AG04449 (cell line): Measurements from ENCODE around the gene RPP25.

Source experiments
- CTCF ChIA-PET: fragments of 350-600 bp; formaldehyde crosslinking; extraction: SDS; loops from one replicate; lab custom pipeline; 2021; ENCODE audit warnings: antibody characterized with exemption; lab: Yijun Ruan, JAX
- POLR2A ChIA-PET: fragments of 400-600, 350-600 bp; formaldehyde crosslinking; extraction: SDS; loops from one replicate; lab custom pipeline; 2020; ENCODE audit warnings: antibody characterized with exemption, inconsistent platforms; lab: Yijun Ruan, JAX
- DNase-seq: peaks from one replicate; pipeline ENCODE4 v3.0.0-alpha.2; 2010; ENCODE audit warnings: low read depth, low spot score
- H3K4me3 ChIP-seq: 2 replicates; pipeline ENCODE4 v1.5.1; 2011; ENCODE audit warnings: low read depth, mild to moderate bottlenecking, control low read depth, low read length
- TF ChIP-seq, protein P1 (sequence below): IDR thresholded peaks from one replicate; pipeline ENCODE4 v1.5.1; 2011; ENCODE audit warnings: mild to moderate bottlenecking, moderate library complexity, low read length, control low read depth, inconsistent platforms; ENCODE audit not compliant: insufficient read depth; ENCODE audit errors: missing control alignments

The RPP25 gene

DNA sequence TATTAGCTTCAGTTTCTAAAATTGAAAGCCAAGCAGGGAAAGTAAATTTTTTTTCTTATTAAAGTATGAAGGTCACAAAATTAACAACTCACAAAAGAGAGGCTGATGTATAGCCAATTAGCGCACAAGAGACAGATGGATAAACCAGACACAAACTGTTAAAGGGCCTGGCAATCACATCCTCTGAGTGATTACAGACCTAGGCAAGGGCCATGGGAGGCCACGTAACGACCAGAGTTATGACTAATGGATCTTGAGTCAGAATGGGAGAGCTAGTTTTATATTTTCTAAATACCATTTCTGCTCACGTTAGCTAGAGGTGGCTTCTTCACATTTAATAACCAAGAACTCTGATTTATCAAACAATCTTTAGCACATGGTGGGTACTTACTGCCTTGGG lies 21.0 kb upstream of the RPP25 start:
- ChIA-PET CTCF (no interaction called here), POLR2A (no interaction called here)
- no peak overlapping the region for H3K4me3 ChIP-seq
- DNase-seq, result no peak
- TF ChIP-seq, protein P1, sequence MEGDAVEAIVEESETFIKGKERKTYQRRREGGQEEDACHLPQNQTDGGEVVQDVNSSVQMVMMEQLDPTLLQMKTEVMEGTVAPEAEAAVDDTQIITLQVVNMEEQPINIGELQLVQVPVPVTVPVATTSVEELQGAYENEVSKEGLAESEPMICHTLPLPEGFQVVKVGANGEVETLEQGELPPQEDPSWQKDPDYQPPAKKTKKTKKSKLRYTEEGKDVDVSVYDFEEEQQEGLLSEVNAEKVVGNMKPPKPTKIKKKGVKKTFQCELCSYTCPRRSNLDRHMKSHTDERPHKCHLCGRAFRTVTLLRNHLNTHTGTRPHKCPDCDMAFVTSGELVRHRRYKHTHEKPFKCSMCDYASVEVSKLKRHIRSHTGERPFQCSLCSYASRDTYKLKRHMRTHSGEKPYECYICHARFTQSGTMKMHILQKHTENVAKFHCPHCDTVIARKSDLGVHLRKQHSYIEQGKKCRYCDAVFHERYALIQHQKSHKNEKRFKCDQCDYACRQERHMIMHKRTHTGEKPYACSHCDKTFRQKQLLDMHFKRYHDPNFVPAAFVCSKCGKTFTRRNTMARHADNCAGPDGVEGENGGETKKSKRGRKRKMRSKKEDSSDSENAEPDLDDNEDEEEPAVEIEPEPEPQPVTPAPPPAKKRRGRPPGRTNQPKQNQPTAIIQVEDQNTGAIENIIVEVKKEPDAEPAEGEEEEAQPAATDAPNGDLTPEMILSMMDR, result no peak

DNA sequence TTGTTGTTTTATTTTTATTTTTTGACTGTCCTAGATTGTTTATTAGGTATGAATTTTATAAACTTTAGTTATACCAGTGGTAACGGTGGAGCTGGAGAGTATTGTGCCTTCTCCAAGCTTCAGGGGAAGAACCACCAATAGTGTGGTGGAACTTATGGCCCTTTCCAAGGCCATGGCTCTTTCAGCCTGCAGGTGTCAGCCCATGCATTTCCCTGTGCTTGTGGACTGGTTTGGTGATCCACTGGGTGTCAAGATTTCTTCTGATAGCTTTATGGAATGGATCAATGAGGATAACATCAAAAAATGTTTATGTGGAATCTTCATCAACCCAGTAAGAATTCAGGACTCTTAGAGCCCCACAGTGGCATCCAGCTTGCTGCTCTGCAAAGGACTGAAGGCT lies 19.6 kb upstream of the RPP25 start:
- POLR2A ChIA-PET, result no interaction called here
- H3K4me3 ChIP-seq, result no peak overlapping the region
- CTCF ChIA-PET, result interaction anchor here (1.5 kb wide), 1 partner anchor 19 kb away, joined by 3 read pairs; the partner anchor contains the start of gene RPP25
- no peak for DNase-seq
- TF ChIP-seq, protein P1, result no peak

DNA sequence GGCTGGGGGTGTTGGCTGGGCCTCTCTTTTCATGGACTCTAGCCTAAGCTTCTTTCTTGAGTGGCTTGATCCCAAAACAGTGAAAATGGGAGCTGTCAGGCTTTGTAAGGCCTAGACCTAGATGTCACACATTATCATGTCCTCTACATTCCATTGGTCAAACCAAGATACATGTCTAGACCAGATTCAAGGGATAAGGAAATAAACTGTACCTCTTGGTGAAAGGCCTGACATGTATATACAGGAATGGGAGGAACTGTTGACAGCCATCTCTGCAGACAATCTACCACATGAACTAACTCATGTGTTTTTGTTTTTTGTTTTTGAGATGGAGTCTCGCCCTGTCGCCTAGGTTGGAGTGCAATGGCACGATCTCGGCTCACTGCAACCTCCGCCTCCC lies 11.1 kb upstream of the RPP25 start:
- DNase-seq, result no peak
- POLR2A ChIA-PET, result interaction anchor here (0.6 kb wide), 1 partner anchor 29 kb away, joined by 3 read pairs; no protein-coding TSS in a partner anchor
- CTCF ChIA-PET, result interaction anchor here (1.4 to 11.8 kb wide), 2 partner anchors 17 to 198 kb away, joined by 4 to 79 read pairs; no protein-coding TSS in a partner anchor
- H3K4me3 ChIP-seq, result no peak overlapping the region
- TF ChIP-seq, protein P1, result no peak

DNA sequence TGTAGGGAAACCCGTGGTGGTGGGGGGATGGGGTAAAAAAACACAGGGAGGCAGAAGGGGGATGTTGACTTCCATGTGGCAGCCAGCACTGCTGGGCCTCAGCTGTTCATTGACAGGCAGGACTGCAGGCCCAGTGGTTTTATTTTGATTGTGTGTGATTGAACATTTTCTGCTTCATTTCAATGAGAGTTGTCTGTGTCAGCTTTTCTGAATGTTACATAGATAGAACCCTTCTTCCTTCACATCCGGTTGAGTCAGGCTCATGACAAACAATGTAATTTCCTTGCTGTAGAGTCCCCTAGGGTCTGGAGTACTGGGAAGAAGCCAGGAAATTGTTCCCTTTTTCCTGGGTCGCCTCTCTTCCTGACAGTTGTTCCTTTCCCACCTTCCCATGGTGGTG lies 8.2 kb upstream of the RPP25 start:
- DNase-seq, result no peak
- TF ChIP-seq, protein P1, result no peak
- POLR2A ChIA-PET, result no interaction called here
- CTCF ChIA-PET, result interaction anchor here (1.3 to 24.4 kb wide), 4 partner anchors 10 to 187 kb away, joined by 3 to 644 read pairs (median 43); partner anchors contain the start of gene CSK
- H3K4me3 ChIP-seq, result no peak overlapping the region

DNA sequence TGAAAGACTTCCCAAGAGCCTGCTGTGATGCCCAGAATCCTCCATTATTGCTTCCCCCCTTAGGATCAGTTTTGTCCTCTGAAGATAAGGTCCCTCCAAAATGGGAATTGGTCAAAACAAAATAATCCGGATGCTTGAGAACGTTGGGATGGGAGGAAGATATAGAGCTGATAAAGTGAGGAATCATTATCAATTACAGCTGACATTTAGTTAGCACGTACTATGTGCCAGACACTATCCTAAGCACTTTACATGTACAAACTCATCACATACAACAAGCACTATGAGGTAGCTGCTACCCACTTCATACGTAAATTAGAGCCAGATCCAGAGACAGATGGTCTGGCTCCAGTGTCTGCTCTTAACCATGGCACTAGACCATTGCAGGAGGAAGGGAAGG lies 6.6 kb upstream of the RPP25 start:
- TF ChIP-seq, protein P1, result no peak
- CTCF ChIA-PET, result interaction anchor here (2.4 to 24.4 kb wide), 3 partner anchors 9 to 185 kb away, joined by 7 to 644 read pairs (median 79); partner anchors contain the start of gene CSK
- no peak overlapping the region for H3K4me3 ChIP-seq
- no peak for DNase-seq
- POLR2A ChIA-PET, result interaction anchor here (0.6 kb wide), 1 partner anchor 187 kb away, joined by 3 read pairs; no protein-coding TSS in a partner anchor

DNA sequence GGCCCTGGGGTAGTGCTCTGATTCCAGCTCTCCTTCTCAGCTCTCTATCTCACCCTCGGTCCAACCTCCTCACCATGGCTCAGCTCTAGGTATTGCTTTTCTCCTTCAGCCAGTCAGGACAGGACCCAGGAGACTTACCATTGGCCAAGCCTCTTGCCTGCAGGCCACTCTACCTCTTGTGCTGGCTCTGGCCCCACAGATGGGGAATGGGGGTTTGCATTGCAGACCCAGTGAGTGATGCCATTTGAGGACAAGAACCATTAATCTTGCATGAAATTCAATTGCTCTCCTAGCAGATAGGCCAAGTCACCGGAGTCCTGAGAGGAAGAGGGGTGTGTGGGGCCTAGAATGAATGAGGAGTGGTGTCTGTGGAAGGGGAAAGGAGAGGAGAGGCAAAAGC lies 6.1 kb upstream of the RPP25 start:
- no peak for DNase-seq
- POLR2A ChIA-PET, result no interaction called here

More for the DNA sequence above, 6.1 kb upstream of the RPP25 start:
- CTCF ChIA-PET, result interaction anchor here (2.4 to 24.4 kb wide), 3 partner anchors 8 to 185 kb away, joined by 7 to 644 read pairs (median 79); partner anchors contain the start of gene CSK
- H3K4me3 ChIP-seq, result no peak overlapping the region
- TF ChIP-seq, protein P1, result no peak
